ACC112 (cell line): ENCODE results near the gene ALAD.
"Not testable (repeated sequence)": the region's sequence is repeated elsewhere in the genome, so short reads cannot be mapped to it uniquely, and the experiment has no call there.

Experiments
- H2AFZ ChIP-seq: fragments of 200-600 bp; sonication (generic); one replicate; pipeline ENCODE4 v1.6.0; 2017; ENCODE audit warnings: antibody characterized with exemption, low read length; ENCODE audit not compliant: unreplicated experiment
- H3K27ac ChIP-seq: fragments of 200-600 bp; sonication (generic); 2 replicates; pipeline ENCODE4 v1.5.1; 2014; ENCODE audit warnings: low read depth, mild to moderate bottlenecking, antibody characterized with exemption, low read length, moderate library complexity
- H3K27me3 ChIP-seq: fragments of 200-600 bp; sonication (generic); 2 replicates; pipeline ENCODE4 v1.6.1; 2014; ENCODE audit warnings: mild to moderate bottlenecking, antibody characterized with exemption, low read length, moderate library complexity, mixed read lengths; ENCODE audit not compliant: insufficient read depth
- H3K36me3 ChIP-seq: fragments of 200-600 bp; sonication (generic); 2 replicates; pipeline ENCODE4 v1.6.1; 2016; ENCODE audit warnings: mild to moderate bottlenecking, antibody characterized with exemption, low read length, moderate library complexity, mixed read lengths; ENCODE audit not compliant: insufficient read depth
- H3K4me1 ChIP-seq: fragments of 200-600 bp; sonication (generic); one replicate; pipeline ENCODE4 v1.6.1; 2016; ENCODE audit warnings: low read length, mixed read lengths; ENCODE audit not compliant: insufficient read depth, unreplicated experiment, control insufficient read depth
- H3K4me3 ChIP-seq: fragments of 200-600 bp; sonication (generic); 2 replicates; pipeline ENCODE4 v1.5.1; 2014; ENCODE audit warnings: mild to moderate bottlenecking, low read depth, low read length
- H3K79me2 ChIP-seq: fragments of 200-600 bp; sonication (generic); one replicate; pipeline ENCODE4 v1.6.0; 2016; ENCODE audit warnings: low read length; ENCODE audit not compliant: control insufficient read depth, unreplicated experiment, insufficient read depth

The ALAD gene

GRCh38 chr9:113425072-113425471 lies 24.0 kb upstream of the ALAD start:
- no peaks in the 10 kb centered on the region; the same call in 1 of the 2 replicates for H3K27me3 ChIP-seq
- no peaks in the 10 kb centered on the region for H3K36me3 ChIP-seq
- no peak overlapping the region for H3K4me3 ChIP-seq
- H3K27ac ChIP-seq = no peak overlapping the region
- no peaks in the 10 kb centered on the region for H3K4me1 ChIP-seq
- H3K79me2 ChIP-seq = no peaks in the 10 kb centered on the region
- no peak overlapping the region for H2AFZ ChIP-seq

- Histone ChIP-seq H3K79me2 (no peaks in the 10 kb centered on the region), H2AFZ (no peak overlapping the region)
Observed at GRCh38 chr9:113421726-113422125, 20.6 kb upstream of the ALAD start.

GRCh38 chr9:113417370-113417769 lies 16.3 kb upstream of the ALAD start:
- H3K4me3 ChIP-seq = no peak overlapping the region
- H3K4me1 ChIP-seq = no peaks in the 10 kb centered on the region
- no peak overlapping the region for H2AFZ ChIP-seq
- H3K79me2 ChIP-seq = no peaks in the 10 kb centered on the region
- no peaks in the 10 kb centered on the region for H3K27me3 ChIP-seq
- H3K27ac ChIP-seq = no peak overlapping the region
- no peaks in the 10 kb centered on the region for H3K36me3 ChIP-seq

More at GRCh38 chr9:113421726-113422125, 20.6 kb upstream of the ALAD start:
- Histone ChIP-seq H3K27ac (no peak overlapping the region), H3K27me3 (no peaks in the 10 kb centered on the region; the same call in 1 of the 2 replicates), H3K36me3 (no peaks in the 10 kb centered on the region), H3K4me3 (no peak overlapping the region), H3K4me1 (no peaks in the 10 kb centered on the region)

- H3K79me2 ChIP-seq = no peaks in the 10 kb centered on the region
- no peaks in the 10 kb centered on the region for H3K36me3 ChIP-seq
- no peaks in the 10 kb centered on the region for H3K27me3 ChIP-seq
- no peak overlapping the region for H2AFZ ChIP-seq
- H3K4me3 ChIP-seq = no peak overlapping the region
- no peak overlapping the region for H3K27ac ChIP-seq
- no peaks in the 10 kb centered on the region for H3K4me1 ChIP-seq
Observed at GRCh38 chr9:113416149-113416721, 15.2 kb upstream of the ALAD start.

GRCh38 chr9:113410207-113410864 lies 9.3 kb upstream of the ALAD start, which contains the start of the genes C9orf43 and POLE3:
TSS of gene C9orf43 (plus strand) at chr9:113410747. CDS start at chr9:113413494, 2,747 bp downstream.
TSS of gene POLE3 (minus strand) at chr9:113410675. CDS start at chr9:113410293, 382 bp downstream.
- Histone ChIP-seq H3K36me3 (peaks cover 12% of the 10 kb centered on the region), H3K27me3 (no peaks in the 10 kb centered on the region), H3K4me1 (peaks cover 14% of the 10 kb centered on the region), H3K4me3 (peak within 1 kb of the TSS; percentile 84), H3K79me2 (peaks cover 30% of the 10 kb centered on the region), H2AFZ (peak within 1 kb of the TSS; percentile 97), H3K27ac (peak within 1 kb of the TSS; percentile 93)

- Histone ChIP-seq H3K4me3 (peak overlapping the region; percentile 84), H2AFZ (peak overlapping the region; percentile 36), H3K27ac (peak overlapping the region; percentile 93), H3K36me3 (peaks cover 12% of the 10 kb centered on the region), H3K79me2 (peaks cover 30% of the 10 kb centered on the region), H3K4me1 (peaks cover 14% of the 10 kb centered on the region), H3K27me3 (no peaks in the 10 kb centered on the region)
Observed at GRCh38 chr9:113409883-113410206, 8.8 kb upstream of the ALAD start.

DNA sequence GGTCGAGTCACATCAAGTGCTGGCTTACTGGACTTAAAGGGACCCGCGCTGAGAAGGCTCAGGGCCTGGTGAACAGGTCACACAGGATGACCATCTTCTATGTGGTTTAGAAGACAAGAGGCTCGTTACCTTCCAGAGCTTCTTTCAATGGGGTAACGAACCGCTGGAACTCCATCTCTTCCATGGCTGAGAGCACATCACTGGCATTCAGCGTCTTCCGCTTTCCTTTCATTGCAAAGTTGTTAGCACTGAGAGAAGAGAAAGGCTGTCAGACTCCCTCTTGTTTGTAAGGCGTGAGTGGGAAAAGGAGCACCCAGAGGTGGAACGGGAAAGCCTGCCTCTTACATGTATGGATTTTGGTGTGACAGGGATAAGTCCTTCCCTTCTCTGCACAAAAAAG lies 8.4 kb upstream of the ALAD start:
- Histone ChIP-seq H3K4me3 (peak overlapping the region; percentile 84), H3K27me3 (no peaks in the 10 kb centered on the region), H2AFZ (peak overlapping the region; percentile 36), H3K4me1 (peaks cover 14% of the 10 kb centered on the region), H3K79me2 (peaks cover 30% of the 10 kb centered on the region), H3K36me3 (peaks cover 12% of the 10 kb centered on the region), H3K27ac (peak overlapping the region; percentile 93)

GRCh38 chr9:113406873-113407511 lies 5.9 kb upstream of the ALAD start:
- Histone ChIP-seq H3K4me1 (peaks cover 14% of the 10 kb centered on the region), H3K36me3 (peaks cover 12% of the 10 kb centered on the region), H3K79me2 (peaks cover 30% of the 10 kb centered on the region)
- not testable (repeated sequence) for H3K27me3 ChIP-seq, H3K4me3 ChIP-seq, H3K27ac ChIP-seq, H2AFZ ChIP-seq

DNA sequence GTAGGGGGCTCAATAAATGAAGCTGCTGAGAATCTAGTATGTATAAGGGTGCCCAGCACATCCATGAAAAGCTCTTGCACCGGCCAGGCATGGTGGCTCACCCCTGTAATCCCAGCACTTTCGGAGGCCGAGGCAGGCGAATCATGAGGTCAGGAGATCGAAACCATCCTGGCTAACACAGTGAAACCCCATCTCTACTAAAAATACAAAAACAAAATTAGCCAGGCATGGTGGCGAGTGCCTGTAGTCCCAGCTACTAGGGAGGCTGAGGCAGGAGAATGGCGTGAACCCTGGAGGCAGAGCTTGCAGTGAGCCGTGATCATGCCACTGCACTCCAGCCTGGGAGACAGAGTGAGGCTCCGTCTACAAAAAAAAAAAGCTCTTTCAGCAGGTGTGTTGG lies 5.3 kb upstream of the ALAD start:
- Histone ChIP-seq H3K79me2 (peaks cover 30% of the 10 kb centered on the region), H3K4me1 (peaks cover 14% of the 10 kb centered on the region), H3K36me3 (peaks cover 12% of the 10 kb centered on the region)
- H3K27me3 ChIP-seq, H3K27ac ChIP-seq, H2AFZ ChIP-seq, H3K4me3 ChIP-seq: not testable (repeated sequence)

DNA sequence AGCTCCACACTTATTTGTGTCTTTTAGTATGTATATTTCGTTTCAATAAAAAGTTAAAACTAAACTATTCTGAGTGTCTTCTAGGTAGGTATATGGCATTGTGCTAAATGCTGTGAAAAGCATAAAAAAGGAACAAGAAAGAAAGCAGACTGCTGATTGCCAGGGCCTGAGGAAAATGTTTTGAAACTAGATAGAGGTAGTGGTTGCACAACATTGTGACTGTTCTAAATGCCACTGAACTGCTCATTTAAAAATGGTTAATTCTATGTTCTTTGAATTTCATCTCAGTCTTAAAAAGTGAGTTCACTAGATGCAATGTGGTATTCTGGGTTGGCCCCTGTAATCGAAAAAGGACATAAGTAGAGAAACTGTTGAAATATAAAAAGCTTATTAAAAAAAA lies 2.6 kb upstream of the ALAD start:
- Histone ChIP-seq H3K79me2 (peaks cover 20% of the 10 kb centered on the region), H3K4me1 (peaks cover 10% of the 10 kb centered on the region), H3K36me3 (peaks cover 10% of the 10 kb centered on the region), H2AFZ (no peak overlapping the region), H3K27me3 (no peaks in the 10 kb centered on the region), H3K27ac (no peak overlapping the region), H3K4me3 (no peak overlapping the region)
